CD4-positive, alpha-beta T cell treated with Interferon gamma for 1 hour (primary cell): Measurements from ENCODE around the gene NMUR1.
A peak's percentile ranks its signal among the peaks of the same experiment; 100 is the strongest.

ENCODE experiments used
- DNase-seq: peaks from one replicate; pipeline ENCODE4 v3.0.0-alpha.2; 2020

Gene NMUR1

GRCh38 chr2:231525248-231526163 is 4.7 kb downstream of the NMUR1 start:
- no peak for DNase-seq

GRCh38 chr2:231524477-231525247 is 5.6 kb downstream of the NMUR1 start:
- no peak for DNase-seq

- DNase-seq = no peak
Observed at GRCh38 chr2:231523451-231524285, 6.6 kb downstream of the NMUR1 start.

- DNase-seq = no peak
Observed at GRCh38 chr2:231522418-231523180, 7.6 kb downstream of the NMUR1 start.

GRCh38 chr2:231521443-231521842 is 8.8 kb downstream of the NMUR1 start:
- no peak for DNase-seq

GRCh38 chr2:231519975-231520555 is 10.2 kb downstream of the NMUR1 start:
- no peak for DNase-seq

- DNase-seq = no peak
Observed at GRCh38 chr2:231518771-231519170, 11.5 kb downstream of the NMUR1 start.

- no peak for DNase-seq
Observed at GRCh38 chr2:231515603-231516002, 14.6 kb downstream of the NMUR1 start.

GRCh38 chr2:231514951-231515297 is 15.3 kb downstream of the NMUR1 start:
- no peak for DNase-seq

GRCh38 chr2:231514225-231514950 is 15.9 kb downstream of the NMUR1 start:
- DNase-seq = peak; percentile 99

GRCh38 chr2:231513746-231514224 is 16.5 kb downstream of the NMUR1 start:
- no peak for DNase-seq

- no peak for DNase-seq
Observed at GRCh38 chr2:231512222-231512621, 18.0 kb downstream of the NMUR1 start.

- no peak for DNase-seq
Observed at GRCh38 chr2:231503766-231504165, 26.5 kb downstream of the NMUR1 start.

- no peak for DNase-seq
Observed at GRCh38 chr2:231502596-231502995, 27.6 kb downstream of the NMUR1 start.

- no peak for DNase-seq
Observed at GRCh38 chr2:231497651-231498050, 32.6 kb downstream of the NMUR1 start.

- no peak for DNase-seq
Observed at GRCh38 chr2:231494669-231495068, 35.6 kb downstream of the NMUR1 start.

- DNase-seq = no peak
Observed at GRCh38 chr2:231490801-231491200, 39.4 kb downstream of the NMUR1 start.

- no peak for DNase-seq
Observed at GRCh38 chr2:231489990-231490389, 40.3 kb downstream of the NMUR1 start.

GRCh38 chr2:231488331-231488730 is 41.9 kb downstream of the NMUR1 start:
- no peak for DNase-seq

- no peak for DNase-seq
Observed at GRCh38 chr2:231486851-231487596, 43.2 kb downstream of the NMUR1 start.
